Renal pelvis (tissue), 12 donors: ENCODE measurements around the gene LYZL2. TPM values are rescaled to one million over a fixed set of nuclear protein-coding genes. Genes with fewer than 3 reads are reported as not detected.
"Not testable (repeated sequence)": the region's sequence is repeated elsewhere in the genome, so short reads cannot be mapped to it uniquely, and the experiment has no call there.

Source experiments
- DNase-seq: peaks from one replicate; pipeline ENCODE4 v3.0.0-alpha.2; 2013
- long read RNA-seq, 16 experiments: transcript quantifications; one replicate each; lab custom pipeline, GENCODE V29; 2026
- polyA plus RNA-seq, 3 donors: library from polyadenylated mRNA; unstranded; fragments of 120-200 nt; gene quantifications; one replicate each; pipeline ENCODE4 v1.2.1, GENCODE V29; 2013; ENCODE audit not compliant: insufficient read length in 3 of 3

The LYZL2 gene
- not detected for polyA plus RNA-seq
- long read RNA-seq, donor 1, result 0 reads
- long read RNA-seq, donor 2, result 0 reads
- long read RNA-seq, donor 3, result 0 reads
- long read RNA-seq, donor 4, result 0 reads
- long read RNA-seq, donor 5, result 0 reads
- long read RNA-seq, donor 6, result 0 reads
- long read RNA-seq, donor 7, result 0 reads
- long read RNA-seq, donor 8, result 0 reads
- long read RNA-seq, donor 9, result 0 reads
- long read RNA-seq, donor 10, result 0 reads
- long read RNA-seq, donor 11, result 0 reads
- long read RNA-seq, donor 12, result 0 reads
- long read RNA-seq, donor 13, result 0 reads
- long read RNA-seq, donor 14, result 0 reads
- long read RNA-seq, donor 15, result 0 reads
- long read RNA-seq, donor 16, result 0 reads

DNA sequence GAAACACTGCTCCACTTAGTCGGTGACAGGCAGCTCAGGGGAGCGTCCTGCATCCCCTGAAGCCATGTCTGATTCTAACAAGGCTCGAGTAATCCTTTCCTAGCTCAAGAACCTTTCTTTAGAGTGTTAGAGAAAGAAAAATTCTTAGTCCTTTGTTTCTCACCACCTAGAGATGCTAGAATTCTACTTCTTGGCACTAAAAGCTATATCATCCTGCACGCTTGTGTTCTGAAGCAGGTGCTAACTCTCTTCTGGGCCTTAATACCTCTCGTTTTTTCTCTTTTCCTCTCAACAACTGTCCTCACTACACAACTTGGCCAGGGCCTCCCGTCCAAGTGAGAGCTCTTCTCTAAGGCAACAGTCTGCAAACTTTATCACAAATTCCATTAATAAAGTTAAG, at the start of gene LYZL2:
Gene LYZL2, minus strand, starts transcription at position 101 of the 400 bp plus-strand sequence. CDS start 2,838 bp downstream, outside the sequence.
- DNase-seq, result no peak

DNA sequence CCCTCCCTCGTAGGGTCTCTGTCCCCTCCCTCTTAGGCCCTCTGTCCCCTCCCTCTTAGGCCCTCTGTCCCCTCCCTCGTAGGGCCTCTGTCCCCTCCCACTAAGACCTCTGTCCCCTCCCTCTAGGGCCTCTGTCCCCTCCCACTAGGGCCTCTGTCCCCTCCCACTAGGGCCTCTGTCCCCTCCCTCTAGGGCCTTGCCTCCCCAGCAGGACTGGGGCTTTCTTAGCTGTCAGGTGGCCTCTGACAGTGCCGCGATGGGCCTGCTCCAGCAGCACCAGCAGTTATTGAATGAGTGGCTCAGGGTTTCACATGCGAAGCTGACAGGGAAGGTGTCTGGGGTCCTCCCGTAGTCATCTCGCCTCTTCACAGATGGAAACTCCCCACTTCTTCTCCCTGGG, 48.1 kb upstream of the LYZL2 start:
- DNase-seq, result not testable (repeated sequence)

DNA sequence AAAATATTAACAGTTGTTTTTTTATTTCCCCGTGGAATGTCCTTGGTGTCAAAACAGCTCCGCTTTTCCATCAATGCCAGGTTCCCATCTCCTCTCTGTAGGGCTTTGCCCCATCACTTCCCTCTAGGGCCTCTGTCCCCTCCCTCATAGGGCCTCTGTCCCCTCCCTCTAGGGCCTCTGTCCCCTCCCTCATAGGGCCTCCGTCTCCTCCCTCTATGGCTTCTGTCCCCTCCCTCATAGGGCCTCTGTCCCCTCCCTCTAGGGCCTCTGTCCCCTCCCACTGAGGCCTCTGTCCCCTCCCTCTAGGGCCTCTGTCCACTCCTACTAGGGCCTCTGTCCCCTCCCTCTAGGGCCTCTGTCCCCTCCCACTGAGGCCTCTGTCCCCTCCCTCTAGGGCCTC, 47.6 kb upstream of the LYZL2 start:
- DNase-seq, result not testable (repeated sequence)

GRCh38 chr10:30675791-30676718, 46.5 kb upstream of the LYZL2 start:
- DNase-seq, result no peak

DNA sequence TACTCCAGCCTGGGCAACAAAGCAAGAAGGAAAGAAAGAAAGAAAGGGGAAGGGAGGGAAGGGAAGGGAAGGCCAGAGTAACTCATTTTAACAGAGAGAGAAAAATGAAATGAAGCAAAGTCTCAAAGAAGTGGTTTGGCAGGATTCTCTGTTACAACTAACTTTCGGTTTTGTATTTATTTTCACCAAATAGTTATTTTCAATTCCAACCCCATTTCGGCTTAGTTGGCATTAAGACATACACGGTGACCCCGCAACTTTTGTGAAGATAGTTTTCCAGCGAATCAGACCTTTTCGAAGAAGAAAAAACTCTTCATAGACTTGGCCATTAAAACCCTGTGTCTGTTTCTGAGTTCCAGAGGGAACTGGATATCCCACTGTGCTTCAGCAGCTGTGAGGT, 45.2 kb upstream of the LYZL2 start:
- DNase-seq, result no peak

DNA sequence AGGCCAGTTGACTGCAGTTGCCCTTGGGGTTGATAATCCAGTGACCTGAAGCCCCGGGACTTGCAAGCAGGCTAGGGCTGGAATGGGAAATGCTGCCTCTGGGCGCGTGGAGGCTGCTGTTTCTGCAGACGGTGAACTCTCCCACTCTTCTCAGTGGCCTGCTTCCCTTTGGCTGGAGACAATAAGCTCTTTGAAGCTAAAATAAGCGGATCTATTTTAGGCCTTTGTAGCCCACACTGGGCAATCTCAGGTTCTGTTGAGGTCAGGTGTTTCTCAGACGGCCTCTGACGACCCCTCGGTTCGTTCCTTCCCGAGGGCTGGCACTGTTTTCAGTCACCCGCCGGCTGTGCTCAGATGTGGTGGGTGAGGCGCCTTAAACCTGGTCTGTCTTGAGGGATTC, 43.7 kb upstream of the LYZL2 start:
- DNase-seq, result not testable (repeated sequence)

GRCh38 chr10:30672338-30672737, 42.8 kb upstream of the LYZL2 start:
- not testable (repeated sequence) for DNase-seq

- peak; percentile 78 for DNase-seq
Observed at GRCh38 chr10:30671026-30671616, 41.6 kb upstream of the LYZL2 start.

- not testable (repeated sequence) for DNase-seq
Observed at GRCh38 chr10:30667982-30668381, 38.4 kb upstream of the LYZL2 start.

GRCh38 chr10:30663403-30663802, 33.9 kb upstream of the LYZL2 start:
- not testable (repeated sequence) for DNase-seq

- DNase-seq, result no peak
Observed at GRCh38 chr10:30662814-30663213, 33.3 kb upstream of the LYZL2 start.

GRCh38 chr10:30660314-30660713, 30.8 kb upstream of the LYZL2 start:
- DNase-seq, result not testable (repeated sequence)

- no peak for DNase-seq
Observed at GRCh38 chr10:30656233-30656632, 26.7 kb upstream of the LYZL2 start.

- not testable (repeated sequence) for DNase-seq
Observed at GRCh38 chr10:30655001-30655400, 25.4 kb upstream of the LYZL2 start.

GRCh38 chr10:30651470-30652397, 22.2 kb upstream of the LYZL2 start:
- not testable (repeated sequence) for DNase-seq

DNA sequence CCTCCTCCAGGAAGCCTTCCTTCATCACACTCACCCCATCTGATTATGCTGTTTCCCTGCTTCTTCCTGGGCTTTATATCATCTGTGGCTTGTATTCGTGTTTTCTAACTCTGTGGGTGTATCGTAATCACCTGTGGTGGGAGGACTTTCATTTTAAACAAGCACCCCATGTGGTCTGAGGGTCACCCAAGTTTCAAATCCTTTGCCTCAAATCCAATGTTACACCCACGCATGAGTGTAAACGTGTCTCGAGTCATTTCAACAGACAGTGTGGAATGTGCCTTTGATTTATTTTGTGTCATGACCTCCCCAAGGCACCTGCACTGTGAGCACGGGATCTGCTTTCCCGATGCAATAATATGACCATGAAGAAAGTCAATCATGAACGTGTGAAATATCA, 17.5 kb upstream of the LYZL2 start:
- DNase-seq, result no peak

GRCh38 chr10:30645340-30645827, 15.8 kb upstream of the LYZL2 start:
- DNase-seq, result no peak

DNA sequence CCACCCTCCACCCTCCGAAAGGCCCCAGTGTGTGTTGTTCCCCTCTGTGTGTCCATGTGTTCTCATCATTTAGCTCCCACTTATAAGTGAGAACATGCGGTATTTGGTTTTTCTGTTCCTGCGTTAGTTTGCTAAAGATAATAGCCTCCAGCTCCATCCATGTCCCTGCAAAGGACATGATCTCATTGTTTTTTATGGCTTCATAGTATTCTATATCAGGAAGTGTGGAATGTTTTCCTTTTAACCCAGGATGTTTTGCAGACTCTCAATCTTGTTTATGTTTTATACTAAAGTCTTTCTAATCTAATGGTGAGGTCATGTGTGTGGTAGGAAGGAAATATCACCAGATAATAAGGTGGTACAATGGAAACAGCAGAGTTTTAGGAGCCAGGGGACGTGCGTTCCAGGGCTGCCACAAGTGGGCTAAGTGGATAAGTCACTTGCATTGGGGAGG, 14.9 kb upstream of the LYZL2 start:
- DNase-seq, result not testable (repeated sequence)

- not testable (repeated sequence) for DNase-seq
Observed at GRCh38 chr10:30643557-30644199, 14.1 kb upstream of the LYZL2 start.

GRCh38 chr10:30642856-30643255, 13.3 kb upstream of the LYZL2 start:
- not testable (repeated sequence) for DNase-seq
